Skeletal muscle tissue (tissue), 4 donors: ENCODE measurements around the gene RBPMS2. TPM values are rescaled to one million over a fixed set of nuclear protein-coding genes. Genes with fewer than 3 reads are reported as not detected.

Experiments
- H3K27ac ChIP-seq: one replicate; pipeline ENCODE4 v1.7.0; 2013; ENCODE audit warnings: mild to moderate bottlenecking, low read depth, low read length, inconsistent platforms
- H3K27me3 ChIP-seq, 3 donors: one replicate each; pipeline ENCODE4 v1.7.0; 2013; ENCODE audit warnings: low read length in 3 of 3; ENCODE audit not compliant: control insufficient read depth in 3 of 3, insufficient read depth in 3 of 3
- H3K36me3 ChIP-seq, 3 donors: one replicate each; pipeline ENCODE4 v1.7.0; 2013; ENCODE audit warnings: low read length in 3 of 3; ENCODE audit not compliant: control insufficient read depth in 3 of 3, insufficient read depth in 3 of 3
- H3K4me1 ChIP-seq, 3 donors: one replicate each; pipeline ENCODE4 v1.7.0; 2013; ENCODE audit warnings: low read length in 3 of 3, mild to moderate bottlenecking in 3 of 3; ENCODE audit not compliant: control insufficient read depth in 3 of 3, insufficient read depth in 3 of 3
- H3K4me3 ChIP-seq, 3 donors: one replicate each; pipeline ENCODE4 v1.7.0; 2013; ENCODE audit warnings: low read length in 3 of 3
- H3K9ac ChIP-seq, 3 donors: one replicate each; pipeline ENCODE4 v1.7.0; 2013; ENCODE audit warnings: low read length in 3 of 3, mild to moderate bottlenecking in 3 of 3, moderate library complexity in 2 of 3, low read depth in 1 of 3
- H3K9me3 ChIP-seq, 3 donors: one replicate each; pipeline ENCODE4 v1.7.0; 2013; ENCODE audit warnings: low read length in 3 of 3; ENCODE audit not compliant: control insufficient read depth in 3 of 3
- total RNA-seq: library from RNA; depleted of rRNA; stranded (reverse); fragments of >200 nt; gene quantifications from one replicate; pipeline ENCODE4 v1.2.3, GENCODE V29; 2014
- donor health status: Osteomylitis.

RBPMS2 gene
- total RNA-seq, 1 donor from 2014 or later: under 0.01 TPM

DNA sequence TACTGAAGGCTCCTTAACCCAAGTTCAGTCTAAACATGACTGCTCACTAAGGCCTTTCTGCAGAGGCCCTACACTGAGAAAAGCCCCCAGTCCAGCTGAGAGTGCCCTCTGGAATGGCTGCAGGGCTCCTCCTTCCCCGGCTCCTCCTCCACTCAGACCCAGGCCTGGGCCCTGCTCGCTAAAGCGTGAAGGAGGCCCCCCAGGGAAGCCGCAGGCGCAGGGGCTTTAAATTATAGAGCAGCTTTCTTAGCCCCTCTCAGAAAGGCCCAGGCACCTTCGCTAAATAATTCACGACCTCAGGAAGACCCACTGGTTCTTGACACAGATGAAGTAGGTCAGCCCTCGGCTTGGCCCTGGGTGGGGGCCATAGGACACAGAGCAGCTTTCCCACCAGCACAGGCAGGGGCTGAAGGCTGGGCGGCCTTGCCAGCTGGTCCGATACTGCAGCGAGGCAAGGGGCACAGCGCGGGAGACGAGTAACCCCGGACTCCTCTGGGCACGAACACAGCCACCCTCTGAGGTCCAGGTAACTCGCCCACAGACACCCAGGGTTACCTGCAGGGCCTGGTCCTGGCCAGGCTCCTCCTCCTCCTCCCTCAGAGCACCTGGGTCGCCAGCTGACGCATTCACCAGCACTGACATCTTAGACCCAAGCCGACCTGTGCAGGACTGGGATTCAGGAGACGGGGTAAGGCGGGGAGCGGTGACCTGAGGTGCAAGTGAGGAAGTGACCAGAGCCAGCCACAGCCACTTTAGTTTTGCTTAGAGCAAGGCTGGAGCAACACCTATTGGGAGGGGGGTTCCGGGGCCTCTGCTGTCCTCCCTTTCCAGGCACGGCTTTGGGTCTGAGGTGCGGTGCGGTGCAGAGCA is 36.9 kb downstream of the RBPMS2 start:
- no peak overlapping the region for H3K4me3 ChIP-seq
- H3K9me3 ChIP-seq: no peaks in the 10 kb centered on the region
- no peak overlapping the region for H3K9ac ChIP-seq
- H3K27me3 ChIP-seq: no peaks in the 10 kb centered on the region
- H3K27ac ChIP-seq: no peak overlapping the region
- peaks cover 0 to 9% (median 4%) of the 10 kb centered on the region in 3 donors for H3K4me1 ChIP-seq
- no peaks in the 10 kb centered on the region for H3K36me3 ChIP-seq

DNA sequence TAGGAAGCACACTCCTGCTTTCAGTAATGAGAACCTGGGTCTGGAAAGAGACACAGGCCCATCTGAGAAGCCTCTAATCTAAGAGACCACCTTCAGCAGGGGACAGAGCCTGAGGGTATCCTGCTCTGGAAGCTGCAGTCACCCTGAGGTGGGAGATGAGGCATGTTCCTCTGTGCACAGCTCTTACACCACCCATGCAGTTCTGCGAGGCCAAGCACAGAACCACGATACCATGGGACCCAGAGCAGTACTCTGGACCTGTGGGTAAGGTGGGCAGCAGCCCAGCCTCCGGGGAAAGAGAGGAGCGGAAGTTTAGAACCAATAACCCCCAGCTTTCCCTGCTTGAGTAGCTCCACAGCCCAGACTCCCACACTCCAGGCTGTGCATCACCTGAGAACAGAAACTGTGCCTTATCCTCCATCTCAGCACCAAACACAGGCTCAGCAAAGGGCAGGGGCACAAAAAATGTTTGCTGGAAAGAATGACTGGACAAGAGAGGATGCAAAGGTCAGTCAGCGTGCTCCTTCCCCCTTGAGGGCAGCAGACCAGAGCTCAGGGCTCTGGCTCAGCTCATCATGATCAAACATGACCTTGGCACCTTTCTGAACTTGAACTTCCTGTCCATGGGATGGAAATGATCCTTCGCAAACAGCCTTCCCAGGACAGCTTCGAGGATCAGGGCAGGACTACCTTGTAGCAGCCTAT is 43.1 kb downstream of the RBPMS2 start:
- Histone ChIP-seq H3K9ac (no peak overlapping the region), H3K36me3 (no peaks in the 10 kb centered on the region), H3K4me1 (peaks cover 0 to 4% (median 4%) of the 10 kb centered on the region in 3 donors), H3K27me3 (no peaks in the 10 kb centered on the region), H3K4me3 (no peak overlapping the region), H3K27ac (no peak overlapping the region), H3K9me3 (no peaks in the 10 kb centered on the region)

DNA sequence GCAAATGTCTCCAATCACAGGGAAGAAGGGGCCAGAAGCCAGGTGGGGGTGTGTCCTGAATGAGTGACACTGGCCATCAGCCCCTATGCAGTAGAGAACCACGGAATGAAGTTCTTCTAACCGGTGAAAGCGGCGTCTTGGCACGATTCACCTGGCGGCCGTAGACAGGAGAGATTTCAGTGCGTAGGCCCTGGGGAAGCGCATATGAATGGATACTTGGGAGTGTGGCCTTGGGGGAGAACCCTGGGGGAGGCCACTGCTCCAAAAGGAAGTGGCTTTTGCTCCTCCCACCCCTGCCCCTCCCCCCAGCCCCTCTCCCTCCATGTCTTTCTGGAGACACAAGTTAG is 43.6 kb downstream of the RBPMS2 start:
- Histone ChIP-seq H3K9ac (no peak overlapping the region), H3K27ac (no peak overlapping the region), H3K9me3 (no peaks in the 10 kb centered on the region), H3K4me1 (peaks cover 0 to 4% (median 4%) of the 10 kb centered on the region in 3 donors), H3K4me3 (no peak overlapping the region), H3K27me3 (no peaks in the 10 kb centered on the region), H3K36me3 (no peaks in the 10 kb centered on the region)

DNA sequence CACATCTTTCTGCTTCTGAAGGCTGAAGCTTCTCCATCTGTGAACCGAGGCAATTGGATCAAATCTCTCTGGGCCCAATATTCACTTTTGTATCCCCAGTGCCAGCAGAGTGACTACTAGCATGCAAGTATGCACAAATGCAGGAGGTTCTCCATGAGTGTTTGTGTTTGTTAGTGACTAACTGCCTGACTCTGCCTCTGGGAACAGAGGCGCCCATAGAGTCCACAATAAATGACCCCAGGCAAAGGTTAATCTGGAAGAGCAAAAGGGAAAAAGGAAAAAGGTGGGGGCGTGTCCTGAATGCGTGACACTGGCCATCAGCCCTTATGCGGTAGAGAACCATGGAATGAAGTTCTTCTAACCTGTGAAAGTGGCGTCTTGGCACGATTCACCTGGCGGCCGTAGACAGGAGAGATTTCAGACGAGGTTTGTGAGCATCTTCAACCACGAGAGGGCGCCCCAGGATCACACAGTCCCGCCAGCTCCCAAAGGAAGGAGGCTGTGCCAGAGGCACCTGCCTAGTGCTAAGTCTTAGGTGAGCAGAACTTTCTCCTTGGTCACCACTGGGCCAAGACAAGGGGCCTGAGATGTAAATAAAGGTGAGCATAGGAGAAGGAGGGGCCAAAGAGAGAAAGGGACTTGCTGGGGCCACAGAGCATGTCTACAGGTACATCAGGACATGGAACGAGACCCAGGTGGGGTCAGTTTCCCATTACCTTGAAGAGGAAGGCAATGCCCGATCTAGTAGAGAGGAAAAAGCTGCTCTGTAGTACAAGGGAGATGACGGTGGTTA is 44.2 kb downstream of the RBPMS2 start:
- Histone ChIP-seq H3K4me1 (peaks cover 0 to 4% (median 4%) of the 10 kb centered on the region in 3 donors), H3K9ac (no peak overlapping the region), H3K9me3 (no peaks in the 10 kb centered on the region), H3K4me3 (no peak overlapping the region), H3K36me3 (no peaks in the 10 kb centered on the region), H3K27ac (no peak overlapping the region), H3K27me3 (no peaks in the 10 kb centered on the region)

DNA sequence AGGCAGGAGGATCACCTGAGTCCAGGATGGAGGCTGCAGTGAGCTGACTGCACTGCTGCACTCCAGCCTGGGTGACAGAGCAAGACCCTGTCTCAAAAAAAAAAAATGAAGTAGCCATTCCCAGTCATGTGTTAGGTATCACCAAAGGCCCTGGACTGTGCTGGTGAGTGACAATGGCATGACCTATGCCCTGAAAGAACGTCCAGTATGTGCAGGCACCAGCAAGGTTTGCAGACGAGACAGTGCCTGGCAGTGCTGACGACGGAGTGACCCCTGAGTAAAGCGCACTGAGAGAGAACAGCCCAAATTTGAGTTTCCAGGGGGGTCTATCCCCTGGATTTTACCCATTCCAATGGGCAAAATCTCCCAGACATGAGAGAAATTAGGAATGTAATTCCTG is 45.2 kb downstream of the RBPMS2 start:
- Histone ChIP-seq H3K4me1 (peaks cover 0 to 4% (median 4%) of the 10 kb centered on the region in 3 donors), H3K4me3 (no peak overlapping the region), H3K9ac (no peak overlapping the region), H3K27me3 (no peaks in the 10 kb centered on the region), H3K27ac (no peak overlapping the region), H3K9me3 (no peaks in the 10 kb centered on the region), H3K36me3 (no peaks in the 10 kb centered on the region)

DNA sequence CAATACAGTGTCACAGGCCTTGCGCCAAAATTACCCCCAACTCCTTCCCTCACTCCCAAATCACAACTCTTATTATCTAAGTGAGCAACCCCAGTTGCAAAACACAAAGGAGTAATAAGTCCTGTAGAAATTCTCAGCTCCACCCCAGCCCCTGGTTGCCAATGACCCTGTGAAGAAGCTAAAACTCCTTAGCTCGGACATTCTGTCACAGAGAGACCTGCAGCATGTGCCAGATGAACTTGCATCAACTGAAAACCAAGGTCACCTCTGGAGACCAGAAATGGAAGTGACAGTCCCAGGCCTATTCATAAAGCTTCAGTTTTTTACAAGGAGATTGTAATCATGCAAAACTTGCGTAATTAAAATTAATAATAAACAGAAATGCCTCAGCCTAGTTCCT is 55.2 kb downstream of the RBPMS2 start:
- Histone ChIP-seq H3K4me3 (no peak overlapping the region), H3K9me3 (no peaks in the 10 kb centered on the region), H3K27me3 (no peaks in the 10 kb centered on the region), H3K27ac (no peak overlapping the region), H3K4me1 (peaks cover 10 to 22% (median 16%) of the 10 kb centered on the region in 3 donors), H3K9ac (no peak overlapping the region), H3K36me3 (no peaks in the 10 kb centered on the region)

DNA sequence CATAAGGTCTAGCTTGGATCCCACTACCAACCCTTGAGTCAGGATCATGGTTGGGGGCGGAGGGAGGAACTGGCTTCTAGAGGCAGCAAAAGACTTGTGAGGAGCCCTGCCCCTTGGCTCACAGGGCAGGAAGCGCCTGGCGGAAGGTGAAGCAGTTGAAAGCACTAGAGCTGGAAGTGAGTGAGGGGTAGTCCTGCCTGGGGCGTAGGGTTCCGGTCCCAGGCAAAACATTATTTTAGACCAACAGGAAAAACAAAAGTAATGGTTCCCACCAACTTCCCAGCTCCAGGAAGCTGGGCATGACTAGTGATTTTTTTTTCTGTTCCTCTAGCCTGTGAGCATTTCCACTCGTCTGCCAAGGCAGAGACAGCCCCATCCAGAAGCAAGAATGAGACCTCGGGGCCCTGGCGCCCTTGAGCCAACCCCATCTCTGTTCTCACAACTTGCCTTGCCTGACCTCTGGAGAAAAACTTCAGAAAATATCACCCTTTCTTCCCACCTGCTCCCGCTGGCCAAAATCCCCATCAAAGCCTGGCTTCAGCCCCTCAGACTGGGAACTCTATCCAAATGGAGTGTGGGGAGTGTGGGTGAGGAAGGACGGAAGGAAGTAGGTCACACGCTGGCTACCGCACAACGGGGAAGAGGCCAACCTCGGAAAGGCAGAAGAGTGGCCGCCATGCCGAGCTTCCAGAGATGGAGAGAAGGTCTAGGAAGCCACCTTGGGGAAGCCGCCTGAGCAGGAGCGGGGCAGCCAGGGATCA is 57.5 kb downstream of the RBPMS2 start:
- H3K27ac ChIP-seq: peak overlapping the region; percentile 85
- H3K36me3 ChIP-seq: no peaks in the 10 kb centered on the region
- peak overlapping the region in 1 of 3 donors; percentile 45 for H3K4me3 ChIP-seq
- no peaks in the 10 kb centered on the region for H3K27me3 ChIP-seq
- H3K9ac ChIP-seq: peak overlapping the region in 1 of 3 donors; percentile 16
- no peaks in the 10 kb centered on the region for H3K9me3 ChIP-seq
- peaks cover 10 to 22% (median 16%) of the 10 kb centered on the region in 3 donors for H3K4me1 ChIP-seq

DNA sequence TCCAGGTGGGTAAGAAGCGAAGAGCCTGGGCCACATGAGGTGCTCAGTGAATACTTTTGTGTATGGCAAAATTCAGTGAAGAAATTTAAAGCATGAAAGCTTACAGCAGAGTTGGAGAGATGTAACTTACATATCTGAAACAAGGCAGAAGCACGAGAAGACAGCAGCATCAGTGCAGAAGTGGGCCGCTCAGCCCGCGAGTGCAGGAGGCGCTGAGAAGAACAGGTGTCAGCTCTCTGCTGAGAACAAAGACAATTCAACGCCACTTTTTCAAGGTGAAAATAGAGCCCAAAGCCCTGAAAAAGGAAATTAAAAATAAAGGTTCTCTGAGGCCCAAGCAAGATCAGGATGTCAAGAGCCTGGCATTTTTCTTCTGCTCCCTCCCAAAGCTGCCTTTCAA is 58.3 kb downstream of the RBPMS2 start:
- Histone ChIP-seq H3K27me3 (no peaks in the 10 kb centered on the region), H3K36me3 (no peaks in the 10 kb centered on the region), H3K4me1 (peaks cover 10 to 22% (median 16%) of the 10 kb centered on the region in 3 donors), H3K27ac (peak overlapping the region; percentile 85), H3K9ac (no peak overlapping the region), H3K9me3 (no peaks in the 10 kb centered on the region), H3K4me3 (no peak overlapping the region)

DNA sequence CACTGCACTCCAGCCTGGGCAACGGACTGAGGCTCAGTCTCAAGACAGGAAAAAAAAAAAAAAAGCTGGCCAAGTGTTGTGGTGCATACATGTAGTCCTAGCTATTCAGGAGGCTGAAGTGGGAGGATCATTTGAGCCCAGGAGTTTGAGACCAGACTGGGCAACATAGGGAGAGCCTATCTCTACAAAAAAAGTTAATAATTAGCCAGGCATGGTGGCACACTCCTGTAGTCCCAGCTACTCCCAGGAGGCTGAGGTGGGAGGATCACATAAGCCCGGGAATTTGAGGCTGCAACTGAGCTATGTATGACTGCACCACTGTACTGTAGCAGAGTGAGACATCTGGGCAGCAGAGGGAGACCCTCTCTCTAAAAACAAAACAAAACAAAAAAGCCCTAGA is 58.9 kb downstream of the RBPMS2 start:
- Histone ChIP-seq H3K27ac (no peak overlapping the region), H3K36me3 (no peaks in the 10 kb centered on the region), H3K9ac (no peak overlapping the region)

More for the DNA sequence above, 58.9 kb downstream of the RBPMS2 start:
- Histone ChIP-seq H3K9me3 (no peaks in the 10 kb centered on the region), H3K4me3 (no peak overlapping the region), H3K4me1 (peaks cover 10 to 22% (median 16%) of the 10 kb centered on the region in 3 donors), H3K27me3 (no peaks in the 10 kb centered on the region)
